ENCODE results near the gene WFDC1.

DNA sequence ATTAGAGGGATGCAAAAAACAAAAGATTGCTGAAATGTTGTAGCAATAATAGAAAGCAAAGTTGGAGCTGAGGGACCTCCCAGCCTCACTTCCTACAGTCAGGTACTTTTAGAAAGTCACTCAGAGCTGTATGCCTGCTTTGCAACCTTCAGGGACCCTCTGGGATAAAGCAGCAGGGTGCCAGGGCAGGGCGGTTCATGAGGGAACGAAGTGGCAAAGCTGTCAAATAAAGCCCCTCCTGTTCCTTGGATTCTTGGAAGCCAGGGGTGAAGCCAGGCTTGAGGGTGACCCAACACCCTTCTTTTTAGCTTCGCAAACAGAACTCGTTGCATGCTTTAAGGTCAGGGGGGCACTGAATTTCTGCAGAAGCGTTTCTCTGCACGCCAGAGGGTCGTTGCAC lies 74.4 kb downstream of the WFDC1 start:
- TF ChIP-seq, protein P1, sequence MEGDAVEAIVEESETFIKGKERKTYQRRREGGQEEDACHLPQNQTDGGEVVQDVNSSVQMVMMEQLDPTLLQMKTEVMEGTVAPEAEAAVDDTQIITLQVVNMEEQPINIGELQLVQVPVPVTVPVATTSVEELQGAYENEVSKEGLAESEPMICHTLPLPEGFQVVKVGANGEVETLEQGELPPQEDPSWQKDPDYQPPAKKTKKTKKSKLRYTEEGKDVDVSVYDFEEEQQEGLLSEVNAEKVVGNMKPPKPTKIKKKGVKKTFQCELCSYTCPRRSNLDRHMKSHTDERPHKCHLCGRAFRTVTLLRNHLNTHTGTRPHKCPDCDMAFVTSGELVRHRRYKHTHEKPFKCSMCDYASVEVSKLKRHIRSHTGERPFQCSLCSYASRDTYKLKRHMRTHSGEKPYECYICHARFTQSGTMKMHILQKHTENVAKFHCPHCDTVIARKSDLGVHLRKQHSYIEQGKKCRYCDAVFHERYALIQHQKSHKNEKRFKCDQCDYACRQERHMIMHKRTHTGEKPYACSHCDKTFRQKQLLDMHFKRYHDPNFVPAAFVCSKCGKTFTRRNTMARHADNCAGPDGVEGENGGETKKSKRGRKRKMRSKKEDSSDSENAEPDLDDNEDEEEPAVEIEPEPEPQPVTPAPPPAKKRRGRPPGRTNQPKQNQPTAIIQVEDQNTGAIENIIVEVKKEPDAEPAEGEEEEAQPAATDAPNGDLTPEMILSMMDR (conservative IDR thresholded peaks at IDR 0.05 in 1 of 2, IDR thresholded peaks at IDR 0.05 in 1 of 2; ENCODE audit: low read depth in 1 of 2, low read length in 2 of 2), result no peak
- TF ChIP-seq EZH2 (IDR thresholded peaks at IDR 0.05; ENCODE audit: low read length, missing control alignments), result peak; percentile 26
